NB4 (cell line): Measurements from ENCODE around the gene RBM33.

Source experiments
- CTCF ChIP-seq: IDR thresholded peaks from one replicate; pipeline ENCODE4 v1.5.1; 2012; ENCODE audit warnings: low read depth, low read length
- POLR2A ChIP-seq: IDR thresholded peaks from 2 replicates; pipeline ENCODE4 v1.6.1; 2011; ENCODE audit warnings: mild to moderate bottlenecking; ENCODE audit not compliant: insufficient read length; ENCODE audit errors: extremely low read depth

GRCh38 chr7:155701972-155702544, 57.6 kb downstream of the RBM33 start:
- TF ChIP-seq POLR2A (no peak), CTCF (no peak)
